Erythroblast (primary cell): Measurements from ENCODE around the gene CAPN5.
"Not testable (repeated sequence)": the region's sequence is repeated elsewhere in the genome, so short reads cannot be mapped to it uniquely, and the experiment has no call there.

Source experiments
- DNase-seq, 2 experiments: peaks; one replicate each; lab custom pipeline; 2025; lab: John Stamatoyannopoulos, UW
- GATA1 ChIP-seq: IDR thresholded peaks from 2 replicates; pipeline ENCODE4 v1.6.1; 2011; ENCODE audit warnings: low read depth, mild to moderate bottlenecking, control low read depth, low read length, moderate library complexity
- POLR2A ChIP-seq: IDR thresholded peaks from 2 replicates; pipeline ENCODE4 v1.6.1; 2011; ENCODE audit warnings: mild to moderate bottlenecking, low read length

CAPN5 gene

DNA sequence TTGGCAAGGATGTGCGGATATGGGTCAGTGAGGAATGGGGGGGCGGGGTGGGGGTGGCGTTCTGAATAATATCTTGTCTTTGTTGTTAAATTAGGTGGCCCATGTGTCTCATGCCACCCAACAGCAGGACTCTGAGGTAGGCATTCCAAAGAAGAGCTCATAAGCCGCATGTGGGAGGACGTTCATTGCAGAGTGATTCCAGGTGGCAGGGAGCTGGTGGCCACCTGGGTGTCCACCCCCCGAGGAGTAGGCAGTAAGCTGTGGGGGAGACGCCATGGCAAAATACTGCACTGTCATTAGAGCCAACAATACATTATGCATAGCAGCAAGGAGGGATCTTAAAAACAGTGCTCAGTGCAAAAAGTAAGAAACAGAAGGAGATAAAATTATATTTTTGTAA lies 14.3 kb upstream of the CAPN5 start:
- TF ChIP-seq GATA1 (no peak), POLR2A (no peak)
- DNase-seq, result no peak

DNA sequence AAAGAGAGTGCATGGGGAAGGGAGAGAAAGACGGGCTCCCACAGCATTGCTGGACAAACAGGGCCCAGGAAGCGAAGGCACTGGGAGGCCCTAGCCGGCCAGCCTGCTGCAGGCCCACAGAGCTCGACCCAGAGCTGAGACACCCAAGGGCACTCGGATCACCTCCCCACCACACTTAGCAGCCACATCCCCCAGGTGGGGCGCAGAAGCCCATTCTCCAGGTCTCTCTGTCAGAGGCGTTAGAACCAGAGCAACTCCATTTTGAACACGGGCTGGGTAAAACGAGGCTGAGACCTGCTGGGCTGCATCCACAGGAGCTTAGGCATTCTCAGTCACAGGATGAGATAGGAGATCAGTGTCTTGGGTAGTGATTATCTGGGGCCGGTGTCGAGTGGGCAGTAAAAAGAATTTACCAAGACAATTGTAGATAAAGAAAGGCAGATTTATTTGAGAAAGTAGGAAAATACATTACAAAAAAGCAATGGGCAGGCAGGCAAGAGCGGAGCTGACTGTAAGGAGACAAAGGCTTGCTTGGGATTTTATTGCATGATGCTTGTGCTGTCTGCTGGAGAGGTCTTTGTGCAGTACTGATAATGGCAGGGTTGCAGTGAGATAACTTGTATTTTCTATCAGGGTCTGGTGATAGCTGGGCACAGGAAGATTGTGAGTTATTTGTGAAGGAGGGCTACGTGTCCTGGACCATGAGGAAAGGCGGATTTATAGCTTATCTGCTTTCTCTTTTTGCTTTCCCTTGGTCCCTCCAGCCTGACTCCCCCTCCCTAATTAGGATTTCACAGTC lies 13.4 kb upstream of the CAPN5 start:
- peak in 1 of 2 experiments; percentile 63 for DNase-seq
- TF ChIP-seq GATA1 (no peak), POLR2A (no peak)

DNA sequence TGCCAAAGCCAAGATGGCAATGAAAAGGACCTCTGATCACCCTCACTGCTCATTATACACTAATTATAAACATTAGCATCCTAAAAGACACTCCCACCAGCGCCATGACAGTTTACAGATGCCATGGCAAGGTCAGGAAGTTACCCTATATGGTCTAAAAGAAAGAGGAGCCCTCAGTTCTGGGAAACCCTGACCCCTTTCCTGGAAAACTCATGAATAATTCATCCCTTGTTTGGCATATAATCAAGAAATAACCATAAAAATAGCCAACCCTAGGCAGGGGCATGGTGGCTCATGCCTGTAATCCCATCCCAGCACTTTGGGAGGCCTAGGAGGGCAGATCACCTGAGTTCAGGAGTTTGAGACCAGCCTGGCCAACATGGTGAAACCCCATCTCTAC lies 12.7 kb upstream of the CAPN5 start:
- DNase-seq, result no peak
- no peak for TF ChIP-seq POLR2A
- no peak for TF ChIP-seq GATA1

DNA sequence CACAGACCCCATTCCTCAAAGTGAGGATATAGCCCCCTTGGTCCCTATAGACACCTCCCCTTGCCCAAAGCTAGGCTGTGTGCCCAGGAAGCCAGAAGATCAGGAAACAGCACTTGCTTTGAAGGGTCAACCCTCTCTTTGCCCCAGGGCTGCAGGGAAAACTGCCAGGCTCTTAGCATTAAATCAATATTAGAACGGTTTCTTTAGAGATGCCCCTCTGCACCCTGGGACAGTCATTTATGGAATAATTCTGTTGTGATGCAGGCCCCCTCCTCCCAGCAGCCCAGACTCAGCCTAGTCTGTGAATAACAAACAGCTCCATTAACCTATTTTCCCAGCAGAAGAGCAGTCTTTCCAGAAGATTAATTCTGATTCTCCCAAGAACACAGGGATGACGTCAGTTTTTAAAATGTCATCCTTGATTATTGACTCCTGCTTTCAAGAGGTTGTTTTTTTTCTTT lies 11.6 kb upstream of the CAPN5 start:
- TF ChIP-seq POLR2A (no peak), GATA1 (no peak)
- no peak for DNase-seq

DNA sequence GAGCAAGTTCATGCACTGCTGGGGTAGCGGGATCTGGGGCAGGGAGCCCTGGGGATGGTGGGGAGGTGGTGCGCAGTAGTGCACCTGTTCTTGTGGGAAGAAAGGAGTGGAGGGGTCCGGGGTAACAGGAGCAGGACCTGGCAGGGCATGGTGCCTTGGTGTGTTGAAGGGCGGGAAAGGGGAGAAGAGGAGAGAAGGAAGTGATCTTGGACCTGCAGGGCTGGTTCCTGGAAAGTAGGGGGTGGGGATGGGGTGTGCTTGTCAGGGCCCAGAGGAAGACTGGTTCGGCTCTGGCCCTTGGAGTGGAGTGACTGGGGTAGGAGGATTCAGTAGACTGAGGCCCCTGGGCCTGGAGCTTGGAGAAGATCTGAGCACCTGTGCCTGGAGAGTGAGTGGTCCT lies 10.9 kb upstream of the CAPN5 start:
- DNase-seq, result no peak
- TF ChIP-seq POLR2A, result no peak

DNA sequence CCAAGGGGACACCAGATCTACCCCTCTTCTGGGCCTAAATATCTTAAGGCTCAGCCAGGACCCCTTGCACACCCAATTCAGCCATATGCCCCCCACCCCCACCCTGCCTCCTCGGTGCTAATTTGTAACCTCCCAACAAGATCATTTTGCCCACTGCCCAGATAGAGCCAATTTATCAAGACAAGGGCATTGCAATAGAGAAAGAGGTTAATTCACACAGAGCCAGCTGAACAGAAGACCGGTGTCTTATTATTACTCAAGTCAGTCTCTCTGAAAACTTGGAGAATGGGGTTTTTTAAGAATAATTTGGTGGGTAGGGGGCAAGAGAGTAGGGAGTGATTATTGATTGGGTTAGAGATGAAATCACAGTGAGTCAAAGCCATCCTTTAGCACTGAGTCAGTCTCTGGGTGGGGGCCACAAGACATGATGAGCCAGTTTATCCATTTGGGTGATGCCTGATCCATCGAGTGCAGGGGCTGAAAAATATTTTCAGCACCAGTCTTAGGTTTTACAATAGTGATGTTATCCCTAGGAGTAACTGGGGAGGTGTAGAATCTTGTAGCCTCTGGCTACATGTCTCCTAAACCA lies 9.9 kb upstream of the CAPN5 start:
- TF ChIP-seq POLR2A (no peak), GATA1 (no peak)
- no peak for DNase-seq

DNA sequence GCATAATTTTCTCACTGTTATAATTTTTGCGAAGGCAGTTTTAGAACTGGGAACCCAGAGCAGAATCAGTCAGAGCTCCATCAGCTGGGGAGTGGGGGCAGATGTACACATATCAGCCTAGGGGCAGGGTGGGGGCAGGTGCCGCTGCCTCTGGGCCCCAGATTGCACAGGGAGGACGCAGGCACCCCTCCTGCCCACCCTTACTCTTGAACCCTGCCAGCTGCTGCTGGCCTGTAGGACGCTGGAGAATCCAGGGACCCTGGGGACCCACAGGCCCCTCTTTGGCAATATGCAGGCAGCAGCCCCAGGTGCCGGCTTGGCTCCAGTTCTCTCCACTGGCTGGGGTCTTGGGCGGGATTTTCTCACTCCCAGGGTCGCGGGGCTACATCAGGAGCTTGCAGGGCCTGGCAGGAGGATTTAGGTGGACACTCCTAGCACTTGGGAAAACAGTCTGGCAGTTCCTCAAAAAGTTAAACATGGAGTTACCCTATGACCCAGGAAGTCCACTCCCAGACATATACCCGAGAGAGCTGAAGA lies 8.8 kb upstream of the CAPN5 start:
- TF ChIP-seq GATA1, result no peak
- no peak for TF ChIP-seq POLR2A

DNA sequence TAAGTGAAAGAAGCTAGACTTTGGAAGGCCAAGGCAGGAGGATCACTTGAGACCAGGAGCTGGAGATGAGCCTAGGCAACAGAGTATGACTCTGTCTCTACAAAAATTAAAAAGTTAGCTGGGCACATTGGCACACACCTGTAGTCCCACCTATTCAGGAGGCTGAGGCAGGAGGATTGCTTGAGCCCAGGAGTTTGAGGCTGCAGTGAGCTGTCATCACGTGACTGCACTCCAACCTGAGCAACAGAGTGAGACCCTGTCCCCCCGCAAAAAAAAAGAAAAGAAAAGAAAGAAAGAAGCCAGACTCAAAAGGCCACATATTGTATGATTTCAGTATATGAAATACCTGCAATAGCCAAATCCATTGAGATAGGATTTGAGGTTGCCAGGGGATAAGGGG lies 7.9 kb upstream of the CAPN5 start:
- DNase-seq, result no peak
- TF ChIP-seq POLR2A (no peak), GATA1 (no peak)

More for the DNA sequence above, 8.8 kb upstream of the CAPN5 start:
- no peak for DNase-seq

DNA sequence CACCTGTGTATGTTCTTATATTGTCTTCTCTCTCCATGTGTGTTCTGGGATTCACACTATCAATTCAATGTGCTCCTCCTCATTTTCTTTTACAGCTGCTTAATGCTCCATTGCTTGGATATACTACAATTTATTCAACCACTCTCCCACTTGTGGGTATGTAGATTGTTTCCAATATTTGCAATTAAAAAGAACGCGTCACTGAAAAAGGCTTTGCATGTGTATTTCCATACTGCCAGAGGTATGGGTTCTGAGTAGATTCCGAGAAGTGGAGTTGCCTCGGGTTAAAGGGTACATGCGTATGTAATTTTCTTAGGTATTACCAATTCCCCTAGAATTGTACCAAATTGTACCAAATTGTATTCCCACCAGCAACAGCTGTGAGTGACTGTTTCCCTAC lies 7.0 kb upstream of the CAPN5 start:
- no peak for DNase-seq
- TF ChIP-seq POLR2A (no peak), GATA1 (no peak)

DNA sequence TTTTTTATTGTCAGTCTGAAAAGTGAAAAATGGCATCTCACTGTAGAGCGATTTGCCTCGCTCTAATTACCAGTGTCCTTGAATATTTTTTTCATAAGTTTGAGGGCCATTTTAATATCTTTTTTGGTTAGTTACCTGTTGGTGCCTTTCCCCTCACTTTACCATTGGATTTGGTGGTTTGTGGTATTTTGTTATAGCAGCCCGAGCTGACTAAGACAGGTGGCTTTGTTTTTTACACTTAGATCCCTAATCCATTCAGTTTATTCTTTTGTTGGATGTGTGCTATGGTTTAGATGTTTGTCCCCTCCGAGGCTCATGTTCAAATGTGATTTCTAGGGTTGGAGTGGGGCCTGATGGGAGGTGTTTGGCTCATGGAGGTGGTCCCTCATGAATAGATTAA lies 6.5 kb upstream of the CAPN5 start:
- DNase-seq, result no peak
- TF ChIP-seq GATA1, result no peak
- no peak for TF ChIP-seq POLR2A

DNA sequence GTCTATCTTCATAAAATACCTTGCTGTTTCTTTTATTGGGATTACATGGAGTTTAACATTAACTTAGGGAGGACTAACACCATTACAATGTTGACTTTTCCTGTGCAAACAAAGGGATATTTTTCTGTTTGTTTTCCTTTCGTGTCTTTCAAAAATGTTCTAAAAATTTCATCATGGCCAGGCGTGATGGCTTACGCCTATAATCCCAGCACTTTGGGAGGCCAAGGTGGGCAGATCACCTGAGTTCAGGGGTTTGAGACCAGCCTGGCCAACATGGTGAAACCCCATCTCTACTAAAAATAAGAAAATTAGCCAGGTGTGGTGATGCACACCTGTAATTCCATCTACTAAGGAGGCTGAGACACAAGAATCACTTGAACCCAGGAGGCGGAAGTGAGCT lies 5.5 kb upstream of the CAPN5 start:
- DNase-seq, result not testable (repeated sequence)

DNA sequence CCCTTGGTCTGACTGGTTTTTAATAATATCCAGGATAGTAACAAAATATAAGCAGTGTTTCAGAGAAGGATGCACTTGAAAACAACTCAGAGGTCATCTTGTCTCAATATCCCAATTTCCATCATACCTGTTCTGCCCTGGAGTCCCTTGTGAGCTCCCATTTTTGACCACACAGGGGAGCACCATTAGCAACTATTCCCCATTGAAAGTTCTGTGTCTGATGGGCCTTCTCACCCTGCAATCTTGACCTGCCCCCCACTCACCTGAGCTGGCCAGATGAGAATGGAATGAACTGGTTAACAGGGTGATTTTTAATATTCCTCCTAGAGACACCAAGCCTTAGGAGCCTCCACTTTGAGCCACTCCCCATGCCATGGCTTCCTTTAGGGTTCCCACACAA lies 3.8 kb upstream of the CAPN5 start:
- no peak for DNase-seq
- TF ChIP-seq GATA1, result no peak
- TF ChIP-seq POLR2A, result no peak

DNA sequence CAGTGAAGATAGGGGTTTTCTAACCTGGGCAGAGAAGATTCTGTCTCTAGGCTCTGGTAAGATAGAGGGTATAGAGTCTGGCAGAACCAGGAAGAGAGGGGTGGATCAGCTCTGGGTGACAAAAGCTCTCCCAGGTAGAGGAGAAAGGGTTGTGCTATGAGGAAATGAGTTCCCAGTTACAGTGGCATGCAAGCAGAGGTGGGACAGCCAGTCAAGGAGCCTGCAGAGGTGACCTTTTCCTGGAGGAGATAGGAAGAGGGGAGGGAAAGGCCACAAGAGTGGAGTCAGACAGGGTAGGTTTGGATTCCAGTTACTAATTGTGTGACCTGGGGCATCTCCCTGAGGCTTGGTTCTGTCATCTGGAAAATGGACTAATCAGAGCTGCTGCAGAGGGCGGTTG lies 3.4 kb upstream of the CAPN5 start:
- TF ChIP-seq GATA1, result no peak
- no peak for TF ChIP-seq POLR2A
- DNase-seq, result no peak

DNA sequence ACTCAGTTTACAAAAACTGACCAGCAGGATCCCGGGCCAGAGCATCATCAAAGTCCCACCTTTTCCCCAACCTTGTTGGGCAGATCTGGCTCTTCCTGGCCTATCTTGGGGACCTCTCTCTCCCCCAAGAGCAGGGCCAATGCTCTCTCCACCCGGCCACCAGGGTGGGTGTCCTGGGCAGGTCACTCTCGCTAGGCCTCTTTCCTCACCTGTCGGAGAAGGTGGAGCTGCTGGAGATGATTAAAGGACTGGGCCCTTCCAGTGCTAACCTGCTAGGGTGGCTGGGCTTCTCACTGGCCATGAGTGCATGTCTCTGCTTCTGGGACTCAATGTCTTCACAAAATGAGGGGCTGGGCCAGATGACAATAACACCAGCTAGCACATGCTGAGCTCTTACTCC lies 2.9 kb upstream of the CAPN5 start:
- DNase-seq, result no peak
- TF ChIP-seq GATA1, result no peak
- no peak for TF ChIP-seq POLR2A
